ENCODE data around the gene GLI2. TPM values are rescaled to one million over a fixed set of nuclear protein-coding genes. Genes with fewer than 3 reads are reported as not detected.

GLI2 gene
- total and polyA plus RNA-seq, 2 of the 8 experiments (the other 6 are each of a cell fraction or from before 2014, with no cell fraction given): 18.4 to 46.9 TPM

GRCh38 chr2:120715353-120715752 is 20.3 kb upstream of the GLI2 start (continued):
- TF ChIP-seq, protein P1, sequence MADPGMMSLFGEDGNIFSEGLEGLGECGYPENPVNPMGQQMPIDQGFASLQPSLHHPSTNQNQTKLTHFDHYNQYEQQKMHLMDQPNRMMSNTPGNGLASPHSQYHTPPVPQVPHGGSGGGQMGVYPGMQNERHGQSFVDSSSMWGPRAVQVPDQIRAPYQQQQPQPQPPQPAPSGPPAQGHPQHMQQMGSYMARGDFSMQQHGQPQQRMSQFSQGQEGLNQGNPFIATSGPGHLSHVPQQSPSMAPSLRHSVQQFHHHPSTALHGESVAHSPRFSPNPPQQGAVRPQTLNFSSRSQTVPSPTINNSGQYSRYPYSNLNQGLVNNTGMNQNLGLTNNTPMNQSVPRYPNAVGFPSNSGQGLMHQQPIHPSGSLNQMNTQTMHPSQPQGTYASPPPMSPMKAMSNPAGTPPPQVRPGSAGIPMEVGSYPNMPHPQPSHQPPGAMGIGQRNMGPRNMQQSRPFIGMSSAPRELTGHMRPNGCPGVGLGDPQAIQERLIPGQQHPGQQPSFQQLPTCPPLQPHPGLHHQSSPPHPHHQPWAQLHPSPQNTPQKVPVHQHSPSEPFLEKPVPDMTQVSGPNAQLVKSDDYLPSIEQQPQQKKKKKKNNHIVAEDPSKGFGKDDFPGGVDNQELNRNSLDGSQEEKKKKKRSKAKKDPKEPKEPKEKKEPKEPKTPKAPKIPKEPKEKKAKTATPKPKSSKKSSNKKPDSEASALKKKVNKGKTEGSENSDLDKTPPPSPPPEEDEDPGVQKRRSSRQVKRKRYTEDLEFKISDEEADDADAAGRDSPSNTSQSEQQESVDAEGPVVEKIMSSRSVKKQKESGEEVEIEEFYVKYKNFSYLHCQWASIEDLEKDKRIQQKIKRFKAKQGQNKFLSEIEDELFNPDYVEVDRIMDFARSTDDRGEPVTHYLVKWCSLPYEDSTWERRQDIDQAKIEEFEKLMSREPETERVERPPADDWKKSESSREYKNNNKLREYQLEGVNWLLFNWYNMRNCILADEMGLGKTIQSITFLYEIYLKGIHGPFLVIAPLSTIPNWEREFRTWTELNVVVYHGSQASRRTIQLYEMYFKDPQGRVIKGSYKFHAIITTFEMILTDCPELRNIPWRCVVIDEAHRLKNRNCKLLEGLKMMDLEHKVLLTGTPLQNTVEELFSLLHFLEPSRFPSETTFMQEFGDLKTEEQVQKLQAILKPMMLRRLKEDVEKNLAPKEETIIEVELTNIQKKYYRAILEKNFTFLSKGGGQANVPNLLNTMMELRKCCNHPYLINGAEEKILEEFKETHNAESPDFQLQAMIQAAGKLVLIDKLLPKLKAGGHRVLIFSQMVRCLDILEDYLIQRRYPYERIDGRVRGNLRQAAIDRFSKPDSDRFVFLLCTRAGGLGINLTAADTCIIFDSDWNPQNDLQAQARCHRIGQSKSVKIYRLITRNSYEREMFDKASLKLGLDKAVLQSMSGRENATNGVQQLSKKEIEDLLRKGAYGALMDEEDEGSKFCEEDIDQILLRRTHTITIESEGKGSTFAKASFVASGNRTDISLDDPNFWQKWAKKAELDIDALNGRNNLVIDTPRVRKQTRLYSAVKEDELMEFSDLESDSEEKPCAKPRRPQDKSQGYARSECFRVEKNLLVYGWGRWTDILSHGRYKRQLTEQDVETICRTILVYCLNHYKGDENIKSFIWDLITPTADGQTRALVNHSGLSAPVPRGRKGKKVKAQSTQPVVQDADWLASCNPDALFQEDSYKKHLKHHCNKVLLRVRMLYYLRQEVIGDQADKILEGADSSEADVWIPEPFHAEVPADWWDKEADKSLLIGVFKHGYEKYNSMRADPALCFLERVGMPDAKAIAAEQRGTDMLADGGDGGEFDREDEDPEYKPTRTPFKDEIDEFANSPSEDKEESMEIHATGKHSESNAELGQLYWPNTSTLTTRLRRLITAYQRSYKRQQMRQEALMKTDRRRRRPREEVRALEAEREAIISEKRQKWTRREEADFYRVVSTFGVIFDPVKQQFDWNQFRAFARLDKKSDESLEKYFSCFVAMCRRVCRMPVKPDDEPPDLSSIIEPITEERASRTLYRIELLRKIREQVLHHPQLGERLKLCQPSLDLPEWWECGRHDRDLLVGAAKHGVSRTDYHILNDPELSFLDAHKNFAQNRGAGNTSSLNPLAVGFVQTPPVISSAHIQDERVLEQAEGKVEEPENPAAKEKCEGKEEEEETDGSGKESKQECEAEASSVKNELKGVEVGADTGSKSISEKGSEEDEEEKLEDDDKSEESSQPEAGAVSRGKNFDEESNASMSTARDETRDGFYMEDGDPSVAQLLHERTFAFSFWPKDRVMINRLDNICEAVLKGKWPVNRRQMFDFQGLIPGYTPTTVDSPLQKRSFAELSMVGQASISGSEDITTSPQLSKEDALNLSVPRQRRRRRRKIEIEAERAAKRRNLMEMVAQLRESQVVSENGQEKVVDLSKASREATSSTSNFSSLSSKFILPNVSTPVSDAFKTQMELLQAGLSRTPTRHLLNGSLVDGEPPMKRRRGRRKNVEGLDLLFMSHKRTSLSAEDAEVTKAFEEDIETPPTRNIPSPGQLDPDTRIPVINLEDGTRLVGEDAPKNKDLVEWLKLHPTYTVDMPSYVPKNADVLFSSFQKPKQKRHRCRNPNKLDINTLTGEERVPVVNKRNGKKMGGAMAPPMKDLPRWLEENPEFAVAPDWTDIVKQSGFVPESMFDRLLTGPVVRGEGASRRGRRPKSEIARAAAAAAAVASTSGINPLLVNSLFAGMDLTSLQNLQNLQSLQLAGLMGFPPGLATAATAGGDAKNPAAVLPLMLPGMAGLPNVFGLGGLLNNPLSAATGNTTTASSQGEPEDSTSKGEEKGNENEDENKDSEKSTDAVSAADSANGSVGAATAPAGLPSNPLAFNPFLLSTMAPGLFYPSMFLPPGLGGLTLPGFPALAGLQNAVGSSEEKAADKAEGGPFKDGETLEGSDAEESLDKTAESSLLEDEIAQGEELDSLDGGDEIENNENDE (IDR thresholded peaks at IDR 0.05; ENCODE audit: insufficient replicate concordance, low read length): no peak

Measured in H1 (cell line).